ENCODE data around the gene CPB2.
A peak's percentile ranks its signal among the peaks of the same experiment; 100 is the strongest.

Gene CPB2

GRCh38 chr13:46097015-46097414 is 7.8 kb downstream of the CPB2 start:
- DNase-seq = no peak

GRCh38 chr13:46094478-46094877 is 10.4 kb downstream of the CPB2 start:
- no peak for DNase-seq

GRCh38 chr13:46088821-46089562 is 15.8 kb downstream of the CPB2 start:
- peak; percentile 46 for DNase-seq

- DNase-seq = no peak
Measured at GRCh38 chr13:46087481-46087880, 17.4 kb downstream of the CPB2 start.

- no peak for DNase-seq
Measured at GRCh38 chr13:46086985-46087384, 17.8 kb downstream of the CPB2 start.

- no peak for DNase-seq
Measured at GRCh38 chr13:46086421-46086922, 18.4 kb downstream of the CPB2 start.

- no peak for DNase-seq
Measured at GRCh38 chr13:46085737-46086136, 19.1 kb downstream of the CPB2 start.

- no peak for DNase-seq
Measured at GRCh38 chr13:46082324-46082723, 22.5 kb downstream of the CPB2 start.

- DNase-seq = no peak
Measured at GRCh38 chr13:46079770-46080169, 25.1 kb downstream of the CPB2 start.

- no peak for DNase-seq
Measured at GRCh38 chr13:46077265-46077664, 27.6 kb downstream of the CPB2 start.

- no peak for DNase-seq
Measured at GRCh38 chr13:46076827-46077226, 28.0 kb downstream of the CPB2 start.

- DNase-seq = no peak
Measured at GRCh38 chr13:46075811-46076210, 29.0 kb downstream of the CPB2 start.

- DNase-seq = peak; percentile 69
Measured at GRCh38 chr13:46071590-46072249, 33.1 kb downstream of the CPB2 start.

GRCh38 chr13:46063292-46063691 is 41.5 kb downstream of the CPB2 start:
- no peak for DNase-seq

- DNase-seq = no peak
Measured at GRCh38 chr13:46062185-46062584, 42.6 kb downstream of the CPB2 start.

- no peak for DNase-seq
Measured at GRCh38 chr13:46059405-46059804, 45.4 kb downstream of the CPB2 start.

- DNase-seq = no peak
Measured at GRCh38 chr13:46058268-46058667, 46.6 kb downstream of the CPB2 start.

GRCh38 chr13:46057256-46058015 is 47.4 kb downstream of the CPB2 start:
- DNase-seq = no peak

GRCh38 chr13:46053162-46054012 is 51.4 kb downstream of the CPB2 start:
- DNase-seq = no peak

- DNase-seq = peak; percentile 99
Measured at GRCh38 chr13:46052319-46053161, 52.3 kb downstream of the CPB2 start, which contains the start of gene ZC3H13. ZC3H13 (minus strand) TSS chr13:46052746; CDS start chr13:46045507, 7,239 bp downstream.

- DNase-seq = no peak
Measured at GRCh38 chr13:46051968-46052318, 52.9 kb downstream of the CPB2 start.

- no peak for DNase-seq
Measured at GRCh38 chr13:46050771-46051170, 54.1 kb downstream of the CPB2 start.

Data from hematopoietic multipotent progenitor cell treated with erythropoietin and hydrocortisone succinate and interleukin-3 and kit ligand, for 6 days (in vitro differentiated cells).